ENCODE results near the gene RPA3.
A peak's percentile ranks its signal among the peaks of the same experiment; 100 is the strongest.

The RPA3 gene

GRCh38 chr7:7650682-7651206, 67.7 kb downstream of the RPA3 start:
- DNase-seq = no peak

- no peak for DNase-seq
These were observed 70.8 kb downstream of the RPA3 start for GRCh38 chr7:7647495-7648036.

- no peak for DNase-seq
These were observed 76.3 kb downstream of the RPA3 start for GRCh38 chr7:7642081-7642480.

- DNase-seq = no peak
These were observed 77.2 kb downstream of the RPA3 start for GRCh38 chr7:7641129-7641663.

GRCh38 chr7:7640221-7641128, 77.9 kb downstream of the RPA3 start, which contains the start of gene UMAD1:
Gene UMAD1, plus strand, starts transcription at chr7:7640752. Its CDS starts 32,620 bp downstream, at chr7:7673372.
- peak; percentile 100 for DNase-seq

GRCh38 chr7:7639847-7640220, 78.6 kb downstream of the RPA3 start:
- DNase-seq = no peak

GRCh38 chr7:7639421-7639820, 79.0 kb downstream of the RPA3 start:
- no peak for DNase-seq

GRCh38 chr7:7630626-7631329, 87.6 kb downstream of the RPA3 start:
- DNase-seq = no peak

GRCh38 chr7:7628476-7628875, 89.9 kb downstream of the RPA3 start:
- no peak for DNase-seq

GRCh38 chr7:7620644-7621210, 97.7 kb downstream of the RPA3 start:
- no peak for DNase-seq

GRCh38 chr7:7620236-7620635, 98.2 kb downstream of the RPA3 start:
- DNase-seq = no peak

- DNase-seq = no peak
These were observed 100.0 kb downstream of the RPA3 start for GRCh38 chr7:7618410-7618809.

- no peak for DNase-seq
These were observed 100.9 kb downstream of the RPA3 start for GRCh38 chr7:7617550-7617949.

- DNase-seq = no peak
These were observed 104.2 kb downstream of the RPA3 start for GRCh38 chr7:7614018-7614741.

- no peak for DNase-seq
These were observed 105.2 kb downstream of the RPA3 start for GRCh38 chr7:7613210-7613609.

GRCh38 chr7:7612519-7612918, 105.9 kb downstream of the RPA3 start:
- DNase-seq = no peak

- no peak for DNase-seq
These were observed 109.1 kb downstream of the RPA3 start for GRCh38 chr7:7609330-7609729.

- no peak for DNase-seq
These were observed 111.4 kb downstream of the RPA3 start for GRCh38 chr7:7607010-7607409.

- DNase-seq = no peak
These were observed 122.2 kb downstream of the RPA3 start for GRCh38 chr7:7596176-7596575.

GRCh38 chr7:7595451-7595850, 123.0 kb downstream of the RPA3 start:
- DNase-seq = peak; percentile 17
